Calu3 (cell line): Measurements from ENCODE around the gene USP40. TPM values are rescaled to one million over a fixed set of nuclear protein-coding genes. Genes with fewer than 3 reads are reported as not detected.
A peak's percentile ranks its signal among the peaks of the same experiment; 100 is the strongest.

ENCODE experiments used
- Bru-seq: library from RNA; stranded (reverse); fragments of 400-500 nt; gene quantifications from one replicate; lab custom pipeline; 2021; lab: Mats Ljungman, UMichigan
- BruChase-seq, 2 experiments: library from RNA; stranded (reverse); fragments of 400-500 nt; gene quantifications; one replicate each; lab custom pipeline; 2021; lab: Mats Ljungman, UMichigan
- BruUV-seq: library from RNA; stranded (reverse); fragments of 400-500 nt; replicated peaks from 2 replicates; lab custom pipeline; 2021; lab: Mats Ljungman, UMichigan
- CTCF ChIA-PET: fragments of 300-600 bp; sonication (Branson Sonifier 250); formaldehyde crosslinking; loops from one replicate; lab custom pipeline; 2022; ENCODE audit warnings: antibody characterized with exemption; lab: Charles Lee
- DNase-seq: peaks from one replicate; pipeline ENCODE4 v3.0.0; 2022
- H3K27ac Mint-ChIP-seq: one replicate; pipeline ENCODE4 v1.8.0; 2022; ENCODE audit warnings: mixed read lengths; ENCODE audit not compliant: unreplicated experiment
- H3K27me3 Mint-ChIP-seq: one replicate; pipeline ENCODE4 v1.8.0; 2022; ENCODE audit warnings: mixed read lengths; ENCODE audit not compliant: unreplicated experiment
- H3K36me3 Mint-ChIP-seq: one replicate; pipeline ENCODE4 v1.8.0; 2022; ENCODE audit warnings: mild to moderate bottlenecking, moderate library complexity, mixed read lengths; ENCODE audit not compliant: insufficient read depth, unreplicated experiment
- H3K4me1 Mint-ChIP-seq: one replicate; pipeline ENCODE4 v1.8.0; 2022; ENCODE audit warnings: mild to moderate bottlenecking, low read depth, mixed read lengths; ENCODE audit not compliant: unreplicated experiment
- H3K4me3 Mint-ChIP-seq: one replicate; pipeline ENCODE4 v1.8.0; 2022; ENCODE audit warnings: mild to moderate bottlenecking, low read depth, moderate library complexity, mixed read lengths; ENCODE audit not compliant: unreplicated experiment
- H3K9me3 Mint-ChIP-seq: one replicate; pipeline ENCODE4 v1.8.0; 2022; ENCODE audit warnings: low read depth, mixed read lengths; ENCODE audit not compliant: unreplicated experiment
- CTCF ChIP-seq: fragments of 200-600 bp; IDR thresholded peaks from one replicate; pipeline ENCODE4 v1.8.0; 2022; ENCODE audit warnings: antibody characterized with exemption; ENCODE audit not compliant: unreplicated experiment
- intact Hi-C: fragments of 100-400 bp; cut with micrococcal nuclease; formaldehyde crosslinking; loops from one replicate; pipeline ENCODE4 v1.10.0; 2022; ENCODE audit not compliant: unreplicated experiment
- long read RNA-seq: library from polyadenylated mRNA; stranded (forward); transcript quantifications from one replicate; pipeline ENCODE4 v2.0.0, GENCODE V29; 2022
- total RNA-seq: library from RNA; stranded (reverse); gene quantifications from 2 replicates; pipeline ENCODE4 v1.2.3, GENCODE V29; 2022

Gene USP40, protein sequence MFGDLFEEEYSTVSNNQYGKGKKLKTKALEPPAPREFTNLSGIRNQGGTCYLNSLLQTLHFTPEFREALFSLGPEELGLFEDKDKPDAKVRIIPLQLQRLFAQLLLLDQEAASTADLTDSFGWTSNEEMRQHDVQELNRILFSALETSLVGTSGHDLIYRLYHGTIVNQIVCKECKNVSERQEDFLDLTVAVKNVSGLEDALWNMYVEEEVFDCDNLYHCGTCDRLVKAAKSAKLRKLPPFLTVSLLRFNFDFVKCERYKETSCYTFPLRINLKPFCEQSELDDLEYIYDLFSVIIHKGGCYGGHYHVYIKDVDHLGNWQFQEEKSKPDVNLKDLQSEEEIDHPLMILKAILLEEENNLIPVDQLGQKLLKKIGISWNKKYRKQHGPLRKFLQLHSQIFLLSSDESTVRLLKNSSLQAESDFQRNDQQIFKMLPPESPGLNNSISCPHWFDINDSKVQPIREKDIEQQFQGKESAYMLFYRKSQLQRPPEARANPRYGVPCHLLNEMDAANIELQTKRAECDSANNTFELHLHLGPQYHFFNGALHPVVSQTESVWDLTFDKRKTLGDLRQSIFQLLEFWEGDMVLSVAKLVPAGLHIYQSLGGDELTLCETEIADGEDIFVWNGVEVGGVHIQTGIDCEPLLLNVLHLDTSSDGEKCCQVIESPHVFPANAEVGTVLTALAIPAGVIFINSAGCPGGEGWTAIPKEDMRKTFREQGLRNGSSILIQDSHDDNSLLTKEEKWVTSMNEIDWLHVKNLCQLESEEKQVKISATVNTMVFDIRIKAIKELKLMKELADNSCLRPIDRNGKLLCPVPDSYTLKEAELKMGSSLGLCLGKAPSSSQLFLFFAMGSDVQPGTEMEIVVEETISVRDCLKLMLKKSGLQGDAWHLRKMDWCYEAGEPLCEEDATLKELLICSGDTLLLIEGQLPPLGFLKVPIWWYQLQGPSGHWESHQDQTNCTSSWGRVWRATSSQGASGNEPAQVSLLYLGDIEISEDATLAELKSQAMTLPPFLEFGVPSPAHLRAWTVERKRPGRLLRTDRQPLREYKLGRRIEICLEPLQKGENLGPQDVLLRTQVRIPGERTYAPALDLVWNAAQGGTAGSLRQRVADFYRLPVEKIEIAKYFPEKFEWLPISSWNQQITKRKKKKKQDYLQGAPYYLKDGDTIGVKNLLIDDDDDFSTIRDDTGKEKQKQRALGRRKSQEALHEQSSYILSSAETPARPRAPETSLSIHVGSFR
- total RNA-seq (44.2 and 45.8 TPM in 2 replicates), Bru-seq, nascent RNA (percentile 77 among the genes with signal in this experiment), BruChase-seq, experiment 1, labeled RNA remaining after a 6-hour chase (percentile 69 among the genes with signal in this experiment), BruChase-seq, experiment 2, labeled RNA remaining after a 2-hour chase (percentile 79 among the genes with signal in this experiment)
- long read RNA-seq, partial matches to known transcripts = 1 of 5 reads
- long read RNA-seq, other reads (novel, unspliced or antisense) = 4 of 5 reads

DNA sequence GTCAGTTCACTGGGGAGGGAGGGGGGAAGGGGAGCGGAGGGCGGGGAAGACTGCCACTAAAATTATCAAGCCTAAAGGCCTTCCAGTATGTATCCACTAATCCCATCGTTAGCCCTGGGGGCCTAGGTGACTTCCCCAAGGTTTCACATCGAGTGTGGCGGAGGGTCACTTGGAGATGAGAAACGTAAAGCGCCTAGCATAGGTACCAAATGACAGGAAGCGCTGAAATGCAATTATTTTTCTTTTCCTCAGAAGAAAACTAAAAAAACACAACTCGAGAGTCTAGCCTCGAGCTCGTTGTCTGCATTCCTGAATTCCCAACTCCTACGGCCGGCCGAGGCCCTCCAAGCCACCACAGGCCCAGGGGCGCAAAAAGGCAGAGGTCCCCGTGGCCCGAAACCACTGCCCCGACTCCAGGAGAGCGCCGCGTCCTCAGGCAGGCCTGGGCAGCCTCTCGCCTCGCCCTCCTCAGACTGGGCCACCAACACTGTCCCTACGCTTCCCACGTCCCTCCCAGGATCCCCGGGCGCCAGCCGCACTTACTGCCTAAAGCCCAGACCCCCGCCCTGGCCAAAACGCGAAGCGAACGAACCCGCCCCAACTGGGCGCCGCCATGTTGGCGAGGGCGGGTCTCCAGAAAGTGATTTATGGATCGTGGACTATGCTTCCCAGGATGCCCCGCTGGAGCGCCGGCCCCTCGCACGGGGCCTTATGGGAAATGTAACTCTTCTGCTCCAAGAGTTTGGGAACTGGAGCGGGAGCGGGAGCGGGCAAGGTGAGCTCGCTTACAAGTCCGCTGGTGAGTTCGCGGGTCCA lies at the start of gene USP40:
Gene USP40, minus strand, starts transcription at position 642 of the 816 bp plus-strand sequence. CDS start 1,228 bp downstream, outside the sequence.
- Mint-ChIP-seq H3K4me1 (no peaks in the 10 kb centered on the region), H3K27me3 (no peaks in the 10 kb centered on the region), H3K27ac (peak within 1 kb of the TSS; percentile 89), H3K9me3 (no peaks in the 10 kb centered on the region), H3K4me3 (peak within 1 kb of the TSS; percentile 97), H3K36me3 (peaks cover 14% of the 10 kb centered on the region)
- CTCF ChIA-PET = interaction anchor here (0.6 to 1.2 kb wide), 5 partner anchors 9 to 537 kb away, joined by 3 to 18 read pairs (median 4); no protein-coding TSS in a partner anchor
- intact Hi-C loops = loop anchor here (1.0 to 10.0 kb wide), 3 partner anchors 72 to 268 kb away; partner anchors contain the start of gene UGT1A6
- no peak for TF ChIP-seq CTCF
- no TSS peak for BruUV-seq
- DNase-seq = peak; percentile 88

GRCh38 chr2:233611284-233611683 lies 44.7 kb upstream of the USP40 start:
- peaks cover 12% of the 10 kb centered on the region for H3K9me3 Mint-ChIP-seq
- no peaks in the 10 kb centered on the region for H3K27me3 Mint-ChIP-seq
- H3K4me3 Mint-ChIP-seq = no peak overlapping the region
- H3K36me3 Mint-ChIP-seq = no peaks in the 10 kb centered on the region
- H3K27ac Mint-ChIP-seq = no peak overlapping the region
- no TSS peak for BruUV-seq
- CTCF ChIA-PET = no interaction called here
- H3K4me1 Mint-ChIP-seq = peaks cover 9% of the 10 kb centered on the region
- intact Hi-C loops = no loop called here
- DNase-seq = no peak
- no peak for TF ChIP-seq CTCF

- CTCF ChIA-PET = no interaction called here
- no TSS peak for BruUV-seq
- H3K4me1 Mint-ChIP-seq = peaks cover 9% of the 10 kb centered on the region
- no peak overlapping the region for H3K27ac Mint-ChIP-seq
- no peak for TF ChIP-seq CTCF
- DNase-seq = no peak
- peaks cover 7% of the 10 kb centered on the region for H3K9me3 Mint-ChIP-seq
- intact Hi-C loops = no loop called here
- H3K4me3 Mint-ChIP-seq = no peak overlapping the region
- H3K27me3 Mint-ChIP-seq = no peaks in the 10 kb centered on the region
- H3K36me3 Mint-ChIP-seq = no peaks in the 10 kb centered on the region
Observed at GRCh38 chr2:233605680-233606079, 39.1 kb upstream of the USP40 start.
